Fibroblast of upper back skin (primary cell): ENCODE data around the gene MLLT3.

Source experiments
- DNase-seq: peaks from one replicate; pipeline ENCODE4 v3.0.0-alpha.2; 2013

MLLT3 gene

DNA sequence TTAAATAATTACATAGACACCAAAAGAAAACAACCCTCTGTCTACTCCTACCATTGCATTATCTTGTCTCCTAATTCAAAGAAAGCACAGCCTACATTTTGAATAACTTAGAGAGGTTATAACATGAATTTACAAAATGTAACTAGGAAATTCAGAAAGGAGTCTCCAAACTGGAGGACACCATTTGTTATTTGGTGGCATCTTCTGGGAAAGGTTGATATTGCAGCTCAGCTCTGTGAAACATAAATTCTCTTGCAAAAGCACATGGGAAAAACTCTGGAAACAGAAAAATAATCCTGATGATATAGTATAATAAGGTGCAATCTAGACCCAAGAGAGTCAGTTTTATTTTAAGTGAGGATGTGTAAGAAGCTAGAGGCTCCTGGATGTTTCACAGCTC, 215.3 kb downstream of the MLLT3 start:
- no peak for DNase-seq

DNA sequence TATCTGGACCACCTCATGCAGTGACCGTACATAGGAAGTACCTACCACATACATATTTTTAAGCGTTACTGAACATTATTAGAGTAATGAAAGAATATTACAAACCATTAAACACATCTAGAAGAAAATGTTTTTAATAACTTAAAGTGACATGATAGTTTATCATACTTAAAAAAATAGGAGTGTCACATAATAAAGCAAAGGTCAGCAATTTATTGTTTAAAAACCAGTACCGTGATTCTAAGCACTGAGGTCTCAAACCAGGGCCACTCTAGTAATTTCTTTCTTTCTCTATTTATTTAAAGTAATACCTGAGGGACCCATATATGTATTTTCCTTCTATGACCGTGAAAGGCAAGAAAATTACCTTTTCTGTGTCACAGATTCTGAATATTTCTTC, 216.0 kb downstream of the MLLT3 start:
- DNase-seq = no peak

DNA sequence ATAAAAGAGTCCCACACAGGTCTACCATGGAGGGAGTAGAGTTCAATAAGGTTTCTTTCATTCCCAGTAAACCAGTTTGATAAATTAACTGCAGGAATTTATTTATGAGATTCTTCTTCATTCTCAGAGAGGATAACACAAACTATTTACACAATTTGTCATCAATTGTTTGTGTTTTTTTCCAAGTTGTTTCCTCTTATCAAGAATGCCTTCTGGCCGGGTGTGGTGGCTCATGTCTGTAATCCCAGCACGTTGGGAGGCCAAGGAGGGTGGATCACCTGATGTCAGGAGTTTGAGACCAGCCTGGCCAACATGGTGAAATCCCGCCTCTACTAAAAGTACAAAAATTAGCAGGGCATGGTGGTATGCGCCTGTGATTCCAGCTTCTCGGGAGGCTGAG, 216.7 kb downstream of the MLLT3 start:
- DNase-seq = no peak

DNA sequence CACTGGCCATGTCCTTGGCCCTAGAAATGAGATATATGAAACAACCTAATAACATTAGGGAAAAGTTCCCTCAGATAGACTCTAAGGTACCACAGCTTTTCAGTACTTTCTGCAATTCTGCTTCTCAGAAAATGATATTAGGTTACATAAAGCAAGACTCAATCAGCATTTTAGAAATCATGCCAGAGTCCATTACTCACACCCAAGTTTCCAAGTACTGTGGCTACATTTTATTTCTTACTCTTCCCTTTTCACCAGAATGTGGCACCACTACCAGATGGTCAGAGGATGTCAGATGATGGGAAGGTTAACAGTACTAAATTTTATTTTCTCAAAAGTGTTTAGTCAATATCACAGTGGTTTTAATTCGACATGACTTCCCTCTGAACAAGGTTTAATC, 217.2 kb downstream of the MLLT3 start:
- DNase-seq = no peak

DNA sequence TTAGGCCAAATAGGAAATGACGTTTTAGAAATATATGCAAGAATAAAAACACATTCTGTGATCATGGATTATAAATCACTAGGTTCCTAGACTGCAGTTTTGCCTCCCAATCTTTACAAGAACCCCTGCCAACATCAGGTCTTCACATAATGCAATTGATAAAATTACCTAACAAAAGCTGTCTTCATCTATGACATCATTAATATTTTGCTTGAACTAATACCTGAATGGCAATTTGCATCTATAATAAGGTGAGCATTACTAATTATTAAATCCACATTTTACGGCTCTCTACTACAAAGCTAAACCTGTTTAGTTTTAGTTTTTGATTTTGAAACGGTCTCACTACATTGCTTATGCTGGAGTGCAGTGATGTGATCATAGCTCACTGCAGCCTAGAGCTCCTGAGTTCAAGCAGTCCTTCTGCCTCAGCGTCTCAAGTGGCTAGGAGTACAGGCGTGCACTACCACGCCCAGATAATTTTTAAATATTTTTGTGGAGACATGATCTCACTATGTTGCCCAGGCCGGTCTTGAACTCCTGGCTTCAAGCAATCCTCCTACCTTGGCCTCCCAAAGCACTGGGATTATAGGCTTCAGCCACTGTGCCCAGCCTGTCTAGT, 218.0 kb downstream of the MLLT3 start:
- no peak for DNase-seq

DNA sequence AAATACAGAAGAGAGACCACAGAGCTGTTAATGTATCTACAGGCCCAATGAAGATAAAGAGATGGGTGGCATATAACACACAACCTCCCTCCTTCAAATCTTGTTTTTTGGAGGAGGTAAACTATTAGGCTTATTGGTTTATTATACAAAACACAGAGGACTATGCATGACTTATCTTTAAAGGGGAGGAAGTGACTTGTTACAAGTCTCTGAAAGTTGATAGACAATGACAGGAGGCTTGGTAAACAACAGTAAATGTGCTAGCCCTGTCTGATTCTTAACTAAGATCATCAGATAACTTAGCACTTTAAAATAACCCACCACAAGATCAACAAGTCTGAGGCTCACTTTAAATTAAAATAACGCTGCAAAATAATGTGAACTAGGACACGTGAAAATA, 219.0 kb downstream of the MLLT3 start:
- DNase-seq = no peak

DNA sequence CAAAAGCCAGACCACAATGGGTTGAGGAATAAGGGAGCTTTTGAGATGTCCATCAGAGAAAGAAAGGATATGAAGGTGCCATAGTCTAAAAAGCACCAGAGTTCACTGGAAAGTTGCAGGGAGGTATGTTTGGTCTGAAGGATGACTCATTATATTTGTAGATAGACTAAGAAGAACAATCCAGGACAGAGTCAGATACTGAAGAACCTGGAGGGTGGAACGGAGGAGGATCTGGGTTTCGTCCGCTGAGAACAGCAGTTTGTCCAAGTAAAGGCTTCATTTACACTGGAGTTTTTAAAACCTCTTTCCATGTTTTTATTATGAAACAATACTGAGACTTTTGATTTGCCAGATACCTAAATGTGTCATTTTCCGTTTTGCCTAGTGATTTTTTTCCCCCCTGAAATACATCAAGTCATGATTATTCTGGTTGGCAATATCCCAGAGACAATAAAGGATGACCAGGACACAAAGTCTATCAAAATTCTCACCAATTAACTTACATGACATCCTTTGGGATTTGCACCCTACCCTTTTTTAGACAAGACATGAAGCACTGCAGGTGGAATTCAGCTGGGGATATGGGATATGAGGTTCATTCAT, 219.9 kb downstream of the MLLT3 start:
- DNase-seq = no peak

DNA sequence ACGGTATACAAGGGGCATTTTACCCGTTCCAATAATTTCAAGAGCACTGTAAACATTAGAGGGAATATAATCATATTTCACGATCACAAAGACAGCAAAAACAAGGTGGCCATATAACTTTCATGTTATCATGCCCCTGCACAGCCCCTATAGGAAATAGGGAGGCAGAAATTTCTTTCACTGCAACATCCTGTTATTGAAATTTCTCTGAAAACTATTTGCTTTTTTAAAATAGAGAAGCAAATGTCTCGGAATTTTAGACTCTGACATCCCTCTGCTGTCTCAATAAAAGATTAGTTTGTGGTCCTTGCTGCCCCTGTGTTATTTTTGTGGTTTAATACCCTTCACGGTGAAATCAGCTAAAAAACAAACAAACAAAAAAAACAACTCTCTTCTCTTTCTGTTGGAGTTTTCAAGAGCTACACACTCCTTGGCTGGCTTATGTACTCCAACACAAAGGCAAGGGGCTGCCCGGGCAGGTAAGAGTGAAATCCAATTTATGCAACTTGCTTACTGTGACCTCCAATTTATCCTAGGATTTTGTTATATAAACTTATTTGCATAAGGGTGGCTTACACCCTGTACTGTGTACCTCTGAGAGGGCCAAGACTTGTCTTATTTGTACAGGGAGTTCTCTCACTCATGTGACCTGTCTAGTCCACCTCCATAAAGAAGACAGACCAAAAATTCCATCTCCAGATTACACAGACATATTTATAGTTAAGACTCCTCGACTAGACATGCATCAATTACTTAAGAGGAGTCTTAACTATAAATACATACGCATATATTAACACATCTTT, 223.6 kb downstream of the MLLT3 start:
- DNase-seq = no peak

DNA sequence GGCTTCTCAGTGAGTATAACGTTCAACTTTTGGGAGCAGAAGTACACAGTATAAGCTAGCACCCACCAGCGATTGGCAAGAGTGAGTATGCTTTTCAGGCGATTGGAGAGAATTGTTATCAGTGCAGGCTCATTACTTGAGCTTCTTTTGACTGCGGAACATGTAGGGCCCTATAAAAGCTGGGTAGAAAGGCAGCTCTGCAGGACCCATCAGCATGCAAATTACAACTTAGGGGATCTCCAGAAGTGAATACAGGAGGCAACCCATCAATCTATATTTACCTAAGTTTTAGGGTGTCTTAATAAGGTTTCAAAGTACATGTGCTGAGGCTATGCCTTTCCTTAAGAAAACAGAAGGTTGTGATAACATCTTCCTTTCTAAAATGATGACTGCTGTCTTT, 225.0 kb downstream of the MLLT3 start:
- no peak for DNase-seq

DNA sequence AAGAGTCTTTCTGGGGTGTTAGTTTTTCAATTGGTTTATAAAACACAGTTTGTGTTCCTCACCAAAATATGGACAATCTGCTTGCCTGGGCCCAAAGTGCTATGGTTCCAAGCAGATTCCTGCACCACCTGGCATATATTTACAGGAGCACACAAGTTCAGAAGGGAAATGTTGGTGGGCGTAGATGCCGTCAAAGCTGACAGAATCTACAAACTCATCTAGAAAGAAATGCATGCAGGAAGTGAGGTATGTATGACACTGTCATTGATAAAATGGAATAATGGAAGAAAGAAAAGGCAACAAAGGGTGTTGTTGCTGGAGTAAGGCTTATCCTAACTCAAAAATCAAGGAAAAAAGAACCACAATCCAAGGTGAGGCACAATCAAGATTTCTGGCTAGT, 225.8 kb downstream of the MLLT3 start:
- no peak for DNase-seq

DNA sequence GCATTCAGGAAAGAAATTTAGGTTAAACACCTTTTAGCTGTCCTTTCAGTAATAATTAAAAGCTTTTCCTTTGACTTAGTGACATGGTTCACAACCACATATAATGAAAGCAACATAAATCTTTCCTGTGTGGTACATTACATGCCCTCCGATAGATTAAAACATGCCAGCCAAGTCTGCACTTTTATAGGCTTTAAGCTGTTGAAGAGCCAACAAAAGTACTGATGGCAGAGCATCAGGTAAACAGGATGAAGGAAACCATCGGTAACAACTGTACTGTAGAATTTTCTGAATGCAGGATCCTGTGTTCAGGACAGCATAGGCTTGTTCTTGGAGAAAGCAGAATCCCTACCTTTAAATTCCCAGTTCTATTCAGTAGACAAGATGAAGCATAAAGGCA, 226.6 kb downstream of the MLLT3 start:
- DNase-seq = no peak

DNA sequence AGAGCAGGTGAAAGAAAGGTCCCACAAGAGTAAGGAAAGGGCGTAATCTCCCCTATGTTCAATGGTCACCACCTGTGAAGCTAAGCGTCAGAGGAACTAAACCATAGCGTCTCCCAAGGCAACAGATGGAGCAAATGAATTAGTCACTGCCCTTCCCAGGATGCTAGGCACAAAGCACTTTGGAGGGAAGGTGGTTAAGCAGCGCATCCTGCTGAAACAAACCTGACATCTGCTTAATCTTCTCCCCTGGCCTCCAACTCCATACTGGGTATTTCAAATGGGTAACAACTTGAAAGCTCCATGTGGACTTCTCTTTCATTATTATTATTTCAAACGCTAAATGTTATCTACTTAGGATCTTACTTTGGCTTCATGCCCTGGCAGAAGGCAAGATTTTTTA, 227.3 kb downstream of the MLLT3 start:
- no peak for DNase-seq

DNA sequence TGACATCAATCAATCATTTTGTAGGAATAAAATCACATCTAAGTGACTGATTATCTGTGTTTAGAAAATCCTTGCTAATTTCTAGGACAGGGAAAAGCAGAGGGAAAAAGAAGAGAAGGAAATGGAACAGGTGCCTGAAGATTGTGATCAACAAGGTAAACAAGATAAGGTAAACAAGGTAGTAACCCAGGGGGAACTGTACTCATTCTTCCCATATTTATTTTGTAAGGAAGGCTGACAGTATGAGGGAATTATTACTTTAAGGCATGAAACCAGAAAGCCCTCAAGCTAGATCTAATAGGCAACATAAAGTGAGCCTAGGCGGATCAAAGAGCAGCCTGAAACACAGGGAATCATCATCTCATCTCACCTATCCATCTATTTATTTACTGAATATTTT, 231.1 kb downstream of the MLLT3 start:
- DNase-seq = no peak

DNA sequence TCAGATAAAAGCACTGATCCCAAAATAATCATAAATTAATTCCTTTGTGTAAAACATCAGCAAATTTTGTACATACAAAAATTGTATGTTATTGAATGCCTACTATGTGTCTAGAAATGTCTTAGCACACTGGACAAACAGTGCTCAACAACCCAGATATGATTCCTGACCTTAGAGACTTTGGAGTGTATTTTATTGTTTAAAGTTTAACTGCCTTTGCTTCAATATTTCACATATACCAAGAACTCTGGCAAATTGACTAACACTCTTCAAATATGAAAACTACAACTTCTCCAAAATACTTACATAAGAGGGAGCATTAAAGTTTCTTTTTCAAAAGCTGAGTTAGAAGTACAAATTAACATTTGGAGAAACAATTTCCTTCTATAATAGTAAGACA, 231.9 kb downstream of the MLLT3 start:
- no peak for DNase-seq

DNA sequence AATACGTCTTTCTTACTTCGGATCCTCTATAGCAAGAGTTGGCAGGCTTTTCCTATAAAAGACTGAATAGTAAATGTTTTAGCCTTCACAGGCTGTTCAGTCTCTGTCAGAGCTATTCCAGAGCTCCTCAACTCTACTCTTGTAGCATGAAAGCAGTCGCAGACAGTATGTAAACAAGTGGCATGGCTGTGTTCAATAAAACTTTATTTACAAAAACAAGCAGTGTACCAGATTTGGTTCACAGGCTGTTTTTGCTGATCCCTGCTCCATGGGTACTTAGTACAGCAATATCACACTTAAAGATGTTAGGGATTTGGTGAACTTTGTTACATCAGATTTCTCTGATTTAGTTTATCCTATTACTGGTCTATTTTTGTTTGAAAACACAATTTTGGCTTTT, 235.2 kb downstream of the MLLT3 start:
- DNase-seq = no peak

DNA sequence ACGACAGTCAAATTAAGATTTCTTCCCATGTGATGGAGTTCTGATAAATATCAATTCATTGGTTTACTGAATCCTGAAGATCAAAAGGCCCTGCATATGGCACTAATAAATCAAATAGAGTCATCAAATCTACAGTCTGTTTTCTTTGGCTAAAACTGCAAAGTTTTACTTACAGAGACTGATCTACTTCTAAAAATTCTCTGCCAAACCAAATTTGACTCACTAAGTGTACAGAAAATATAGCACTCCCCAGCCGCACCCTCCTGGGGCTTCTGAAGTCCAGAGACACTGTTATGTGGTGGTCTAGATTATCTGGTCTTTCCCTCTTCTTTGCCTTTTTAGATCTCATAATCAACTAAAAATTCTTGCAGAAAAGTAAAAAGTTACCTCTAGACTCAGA, 237.7 kb downstream of the MLLT3 start:
- peak; percentile 25 for DNase-seq

DNA sequence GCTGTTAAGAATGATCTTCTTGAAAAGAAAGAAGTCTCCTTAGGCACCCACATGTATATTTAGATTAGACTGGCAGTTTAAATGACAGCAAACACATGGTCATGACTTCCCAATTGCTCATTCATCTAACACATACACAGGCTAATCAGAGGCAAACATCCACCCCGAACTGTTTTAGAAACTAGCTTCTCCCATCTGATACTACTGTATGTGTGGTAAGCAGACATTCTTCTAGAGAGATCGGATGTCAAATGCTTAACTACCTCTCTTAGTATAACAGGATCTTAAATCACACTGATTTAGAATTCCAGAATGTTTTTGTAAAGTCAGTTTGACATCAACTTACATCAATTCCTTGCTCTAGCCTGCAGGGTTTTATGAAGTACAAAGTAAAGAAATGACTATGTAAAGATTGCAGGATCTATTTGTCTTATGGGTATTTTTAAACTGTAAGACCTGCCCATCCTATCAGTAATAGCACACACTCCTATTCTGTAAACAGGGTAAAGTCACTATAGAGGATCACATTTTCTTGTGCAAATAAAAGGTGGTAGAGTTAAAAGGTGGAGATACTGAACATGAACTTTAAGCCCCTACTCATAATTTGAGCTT, 239.7 kb downstream of the MLLT3 start:
- peak; percentile 41 for DNase-seq

DNA sequence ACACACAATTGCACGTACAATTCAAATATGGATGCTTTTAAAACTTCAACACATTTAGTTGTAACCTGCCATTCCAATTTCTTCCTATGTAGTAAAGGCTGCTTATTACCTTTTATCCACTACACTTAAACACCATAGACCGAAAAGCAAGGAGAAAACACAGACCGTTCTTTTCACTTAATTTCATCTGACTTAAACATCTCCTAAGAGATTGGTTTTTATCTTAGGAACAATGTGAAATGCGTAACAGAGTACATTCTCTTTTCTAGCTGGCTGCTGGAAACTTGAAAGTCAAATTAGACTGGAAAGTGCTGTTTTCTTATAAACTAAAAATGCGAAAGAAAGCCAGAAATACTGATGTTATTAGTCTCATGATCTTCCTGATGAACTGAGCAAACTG, 241.8 kb downstream of the MLLT3 start:
- DNase-seq = no peak

DNA sequence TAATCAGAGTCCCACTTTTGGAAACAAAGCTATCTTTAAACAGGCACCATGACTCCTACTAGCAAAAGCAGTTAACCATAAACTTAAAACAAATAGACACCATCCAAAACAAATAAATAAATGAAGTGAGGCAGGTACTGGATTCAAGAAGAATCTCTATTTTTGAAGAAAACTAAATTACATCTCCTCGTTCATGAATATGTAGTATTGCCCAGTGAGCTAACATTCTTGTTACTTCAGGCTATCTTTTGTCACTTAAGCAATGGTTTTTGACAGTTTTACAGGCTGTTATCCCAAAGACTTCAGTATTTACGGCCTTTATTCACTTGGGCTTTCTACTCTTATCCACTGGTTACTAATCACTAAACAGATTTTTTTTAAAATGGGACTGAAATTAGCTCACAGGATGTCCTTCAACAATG, 242.5 kb downstream of the MLLT3 start:
- no peak for DNase-seq

DNA sequence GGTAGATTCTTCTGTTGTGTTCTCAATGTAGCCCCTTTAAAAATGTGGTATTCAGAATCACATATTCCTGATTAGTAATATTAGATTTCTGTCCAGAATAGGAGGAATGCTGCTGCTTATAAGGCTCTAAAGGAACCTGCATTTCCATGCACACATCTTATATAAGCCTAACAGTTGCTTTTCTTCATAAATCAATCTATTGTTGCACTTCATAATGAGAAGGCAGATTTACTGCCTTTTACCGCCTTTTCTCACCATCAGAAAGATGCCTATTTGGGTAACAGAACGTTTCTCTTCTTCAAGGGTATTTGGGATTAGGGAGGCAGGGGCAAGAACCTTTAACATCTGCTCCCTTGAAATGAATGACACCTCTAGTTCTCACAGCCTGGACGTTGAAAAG, 243.4 kb downstream of the MLLT3 start:
- DNase-seq = no peak

DNA sequence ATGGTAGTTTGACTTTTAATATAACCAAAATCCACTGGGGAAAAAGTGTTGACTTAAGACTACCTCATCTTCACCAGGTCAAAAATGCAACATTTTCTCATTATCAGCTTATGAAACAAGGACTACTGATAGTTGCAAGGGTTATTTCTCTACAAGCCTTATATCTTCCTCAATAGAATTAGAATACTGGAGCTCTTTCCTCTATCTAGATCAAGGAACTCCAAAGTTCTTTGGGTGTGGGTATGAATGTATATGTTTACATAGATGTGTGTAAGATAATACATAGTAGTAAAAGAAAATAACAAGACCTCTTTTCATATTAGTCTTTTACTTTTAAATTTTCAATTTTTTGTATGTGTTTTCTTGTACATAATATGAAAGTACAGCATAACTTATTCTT, 244.5 kb downstream of the MLLT3 start:
- no peak for DNase-seq

DNA sequence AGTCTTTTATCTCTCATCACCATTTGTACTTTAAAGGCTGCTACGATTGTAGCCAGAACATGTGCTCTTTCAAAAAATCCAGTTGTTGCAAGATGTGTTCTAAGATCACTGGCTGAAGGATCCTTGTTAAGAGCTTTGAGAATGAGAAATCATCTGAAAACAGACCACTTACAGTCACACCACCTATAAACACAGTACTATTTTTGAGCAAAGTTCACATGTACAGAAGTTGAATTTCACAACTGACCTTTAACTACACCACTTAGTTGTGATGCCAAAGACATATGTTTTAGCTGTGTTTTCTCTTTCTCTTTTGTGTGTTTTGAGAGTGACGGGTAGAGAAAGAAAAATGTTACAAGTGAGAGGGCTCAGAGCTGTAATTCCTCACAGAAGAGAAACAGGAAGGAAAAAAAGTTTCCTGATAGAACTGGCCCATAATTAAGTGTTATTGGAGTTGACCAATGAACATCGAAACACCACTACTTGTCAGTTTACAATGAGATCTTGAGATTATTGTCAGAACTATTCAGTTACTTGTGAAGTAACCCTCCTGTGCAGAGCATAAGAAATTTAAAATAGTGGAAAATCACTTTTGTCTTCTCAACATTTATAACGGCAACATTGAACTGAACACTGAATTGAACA, 245.4 kb downstream of the MLLT3 start:
- no peak for DNase-seq

DNA sequence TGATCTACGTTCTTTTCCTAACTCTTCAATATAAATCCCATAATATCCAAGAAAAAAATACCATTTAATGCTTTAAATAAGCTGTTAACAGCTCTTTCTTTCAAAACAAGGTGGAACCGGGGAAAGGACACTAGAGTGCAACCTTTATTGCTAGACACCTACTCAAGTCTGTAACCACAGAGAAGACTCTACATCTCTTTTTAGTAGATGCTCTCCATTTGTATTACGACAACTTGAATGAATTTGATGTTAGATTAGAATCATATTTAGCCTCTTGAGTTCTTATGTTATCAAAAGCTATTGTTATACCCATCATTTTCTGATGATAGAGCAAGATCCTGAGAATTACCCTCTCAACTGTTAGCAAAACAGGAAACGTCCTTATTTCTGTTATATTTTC, 246.3 kb downstream of the MLLT3 start:
- no peak for DNase-seq

DNA sequence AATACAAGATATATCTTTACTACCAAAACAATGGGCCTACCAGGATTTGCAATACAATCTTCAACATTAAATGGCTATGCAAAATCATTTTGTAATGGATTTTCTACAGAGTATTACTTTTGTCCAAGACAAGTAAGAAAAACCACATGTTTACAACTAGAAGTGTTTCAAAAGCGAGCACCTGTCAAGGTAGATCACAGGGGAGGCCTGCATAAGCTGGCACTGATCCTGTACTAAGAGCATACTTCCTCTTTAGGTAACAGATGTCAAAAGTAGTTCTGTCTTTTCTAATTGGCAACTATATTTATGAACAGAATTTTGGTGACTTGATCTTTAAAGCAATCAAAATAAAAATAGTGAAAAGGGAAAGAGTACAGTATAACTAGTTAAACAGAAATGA, 249.0 kb downstream of the MLLT3 start:
- DNase-seq = no peak
